ENCODE measurements around the gene PKN3.

GRCh38 chr9:128657796-128658195 lies 44.5 kb upstream of the PKN3 start:
- TF ChIP-seq RBM39 (IDR thresholded peaks at IDR 0.05; ENCODE audit: low read depth, low read length, poor library complexity, severe bottlenecking) (no peak), RNF219 (CRISPR knock-in tag; IDR thresholded peaks at IDR 0.05) (no peak), TP53 (CRISPR knock-in tag; conservative IDR thresholded peaks at IDR 0.05) (no peak), POLR2AphosphoS2 (IDR thresholded peaks at IDR 0.05; ENCODE audit: low read depth, low read length) (no peak), EZH2 (conservative IDR thresholded peaks at IDR 0.05; ENCODE audit: low read depth, low read length) (no peak), YY1 (IDR thresholded peaks at IDR 0.05; ENCODE audit: insufficient read depth, insufficient replicate concordance, low read depth, low read length) (no peak), TAF1 (CRISPR knock-in tag; IDR thresholded peaks at IDR 0.05) (no peak), BHLHE40 (IDR thresholded peaks at IDR 0.05; ENCODE audit: low read length) (no peak), HMGXB4 (CRISPR knock-in tag; IDR thresholded peaks at IDR 0.05; ENCODE audit: borderline replicate concordance in 1 of 2, low read depth in 1 of 2) (no peak), RBFOX2 (IDR thresholded peaks at IDR 0.05; ENCODE audit: low read depth, low read length) (no peak), KAT7 (CRISPR knock-in tag; IDR thresholded peaks at IDR 0.05; ENCODE audit: borderline replicate concordance) (no peak), FOXP4 (CRISPR knock-in tag; IDR thresholded peaks at IDR 0.05) (no peak)
